IMR-90 (cell line): ENCODE data around the gene PTPRN2. TPM values are rescaled to one million over a fixed set of nuclear protein-coding genes. Genes with fewer than 3 reads are reported as not detected.

Source experiments
- ATAC-seq: fragments of 200-7000 bp; cut with Tn5 transposase; 2 replicates; pipeline ENCODE4 v1.9.1; 2020; ENCODE audit warnings: low read depth, mild to moderate bottlenecking, moderate library complexity
- BruUV-seq: library from RNA; stranded (reverse); fragments of 400-500 nt; replicated peaks from 2 replicates; lab custom pipeline; 2021; lab: Mats Ljungman, UMichigan
- CTCF ChIA-PET: fragments of 300-600 bp; formaldehyde crosslinking; extraction: SDS; loops from one replicate; lab custom pipeline; 2021; ENCODE audit warnings: antibody characterized with exemption; lab: Yijun Ruan, JAX
- POLR2A ChIA-PET: fragments of 300-600 bp; sonication (Branson Sonifier 250); formaldehyde crosslinking; loops from one replicate; lab custom pipeline; 2022; ENCODE audit warnings: antibody characterized with exemption; ENCODE audit not compliant: unreplicated experiment; lab: Charles Lee
- DNase-seq: peaks from one replicate; pipeline ENCODE4 v3.0.0; 2013
- H2AFZ ChIP-seq: replicated peaks from 2 replicates; pipeline ENCODE3; 2013; ENCODE audit warnings: low read length, mild to moderate bottlenecking; ENCODE audit not compliant: poor library complexity
- H2AK5ac ChIP-seq: 2 replicates; pipeline ENCODE4 v1.6.1; 2013; ENCODE audit warnings: low read depth, low read length, inconsistent platforms
- H2AK9ac ChIP-seq: replicated peaks from 2 replicates; pipeline ENCODE3; 2013; ENCODE audit warnings: mild to moderate bottlenecking, low read depth, low read length, moderate library complexity; ENCODE audit not compliant: poor library complexity
- H2BK120ac ChIP-seq: 2 replicates; pipeline ENCODE4 v1.6.1; 2013; ENCODE audit warnings: low read depth, low read length, inconsistent platforms
- H2BK15ac ChIP-seq: 3 replicates; pipeline ENCODE4 v1.6.1; 2013; ENCODE audit warnings: low read depth, low read length, inconsistent platforms
- H2BK20ac ChIP-seq: 2 replicates; pipeline ENCODE4 v1.6.1; 2013; ENCODE audit warnings: low read depth, mild to moderate bottlenecking, inconsistent platforms, low read length, moderate library complexity
- H2BK5ac ChIP-seq: 2 replicates; pipeline ENCODE4 v1.6.1; 2013; ENCODE audit warnings: mild to moderate bottlenecking, low read depth, low read length, inconsistent platforms; ENCODE audit not compliant: poor library complexity, severe bottlenecking
- H3K14ac ChIP-seq: replicated peaks from 2 replicates; pipeline ENCODE4 v1.6.1; 2013; ENCODE audit warnings: low read depth, low read length, inconsistent platforms
- H3K18ac ChIP-seq: 2 replicates; pipeline ENCODE4 v1.6.1; 2013; ENCODE audit warnings: low read depth, low read length, control low read depth
- H3K23ac ChIP-seq: 2 replicates; pipeline ENCODE4 v1.6.1; 2013; ENCODE audit warnings: low read depth, low read length, inconsistent platforms
- H3K27ac ChIP-seq: 2 replicates; pipeline ENCODE4 v1.5.1; 2013; ENCODE audit warnings: mild to moderate bottlenecking, control low read depth, low read length; ENCODE audit not compliant: insufficient read depth
- H3K27me3 ChIP-seq: 2 replicates; pipeline ENCODE4 v1.6.1; 2013; ENCODE audit warnings: low read length; ENCODE audit not compliant: control insufficient read depth, insufficient read depth
- H3K36me3 ChIP-seq: 2 replicates; pipeline ENCODE4 v1.6.1; 2013; ENCODE audit warnings: low read length, mixed read lengths; ENCODE audit not compliant: control insufficient read depth, insufficient read depth
- H3K4ac ChIP-seq: 2 replicates; pipeline ENCODE4 v1.6.1; 2013; ENCODE audit warnings: low read depth, low read length, inconsistent platforms
- H3K4me1 ChIP-seq: 2 replicates; pipeline ENCODE4 v1.6.1; 2013; ENCODE audit warnings: low read length, mixed read lengths; ENCODE audit not compliant: control insufficient read depth, insufficient read depth
- H3K4me2 ChIP-seq: 2 replicates; pipeline ENCODE4 v1.6.1; 2013; ENCODE audit warnings: low read depth, mild to moderate bottlenecking, control low read depth, low read length, moderate library complexity
- H3K4me3 ChIP-seq: 2 replicates; pipeline ENCODE4 v1.5.1; 2013; ENCODE audit warnings: low read depth, mild to moderate bottlenecking, control low read depth, low read length, moderate library complexity; ENCODE audit not compliant: insufficient read depth
- H3K56ac ChIP-seq: 2 replicates; pipeline ENCODE4 v1.6.1; 2013; ENCODE audit warnings: low read length, inconsistent platforms; ENCODE audit not compliant: insufficient read depth; ENCODE audit errors: extremely low read depth
- H3K79me1 ChIP-seq, 2 experiments: 2 replicates each; pipeline ENCODE4 v1.6.1; 2013; ENCODE audit warnings: low read length in 2 of 2, inconsistent platforms in 1 of 2, low read depth in 1 of 2
- H3K9ac ChIP-seq: 2 replicates; pipeline ENCODE4 v1.6.1; 2013; ENCODE audit warnings: low read depth, low read length, control low read depth
- H3K9me1 ChIP-seq: 2 replicates; pipeline ENCODE4 v1.6.1; 2013; ENCODE audit warnings: low read length, inconsistent platforms; ENCODE audit not compliant: insufficient read depth
- H3K9me3 ChIP-seq: 2 replicates; pipeline ENCODE4 v1.6.1; 2013; ENCODE audit warnings: low read length; ENCODE audit not compliant: control insufficient read depth, insufficient read depth
- H4K20me1 ChIP-seq: 2 replicates; pipeline ENCODE4 v1.6.1; 2013; ENCODE audit warnings: low read length, inconsistent platforms; ENCODE audit not compliant: insufficient read depth
- H4K5ac ChIP-seq: 2 replicates; pipeline ENCODE4 v1.6.1; 2013; ENCODE audit warnings: mild to moderate bottlenecking, low read depth, low read length, control low read depth
- H4K8ac ChIP-seq, 2 experiments: 2 replicates each; pipeline ENCODE4 v1.6.1; 2013; ENCODE audit warnings: low read depth in 2 of 2, low read length in 2 of 2, control low read depth in 1 of 2, inconsistent platforms in 1 of 2
- H4K91ac ChIP-seq: 2 replicates; pipeline ENCODE4 v1.6.1; 2013; ENCODE audit warnings: low read depth, low read length, inconsistent platforms; ENCODE audit not compliant: insufficient read depth
- CEBPB ChIP-seq: IDR thresholded peaks from 2 replicates; pipeline ENCODE4 v1.6.1; 2012; ENCODE audit warnings: low read depth, low read length, improper control_type of control experiment
- CHD1 ChIP-seq: IDR thresholded peaks from 2 replicates; pipeline ENCODE4 v1.6.1; 2012; ENCODE audit warnings: low read depth, low read length, improper control_type of control experiment
- MAZ ChIP-seq: IDR thresholded peaks from 2 replicates; pipeline ENCODE4 v1.6.1; 2012; ENCODE audit warnings: low read depth, mild to moderate bottlenecking, low read length, improper control_type of control experiment, moderate library complexity, borderline replicate concordance
- MXI1 ChIP-seq: IDR thresholded peaks from 2 replicates; pipeline ENCODE4 v1.6.1; 2012; ENCODE audit warnings: low read depth, mild to moderate bottlenecking, low read length, moderate library complexity, borderline replicate concordance
- NFE2L2 ChIP-seq: fragments of 150-350 bp; IDR thresholded peaks from 2 replicates; pipeline ENCODE4 v1.6.1; 2016; ENCODE audit warnings: low read depth, mild to moderate bottlenecking, low read length
- RCOR1 ChIP-seq: IDR thresholded peaks from 2 replicates; pipeline ENCODE4 v1.6.1; 2012; ENCODE audit warnings: mild to moderate bottlenecking, low read length, improper control_type of control experiment; ENCODE audit not compliant: insufficient replicate concordance
- RFX5 ChIP-seq: IDR thresholded peaks from 2 replicates; pipeline ENCODE4 v1.8.0; 2012; ENCODE audit warnings: low read depth, mild to moderate bottlenecking, low read length, moderate library complexity
- SMC3 ChIP-seq: fragments of 150-350 bp; IDR thresholded peaks from 2 replicates; pipeline ENCODE4 v1.6.1; 2016; ENCODE audit warnings: low read depth, mild to moderate bottlenecking, antibody characterized with exemption, low read length, moderate library complexity
- USF2 ChIP-seq: fragments of 150-350 bp; IDR thresholded peaks from 2 replicates; pipeline ENCODE4 v1.6.1; 2017; ENCODE audit warnings: mild to moderate bottlenecking, antibody characterized with exemption, low read length, low read depth
- WGBS, 2 experiments: methylation state at CpG; one replicate each; pipeline versions ENCODE4 v1.1.5 to v1.1.7; 2013; ENCODE audit warnings: missing lambda C conversion rate in 2 of 2; ENCODE audit not compliant: insufficient read length in 1 of 2; ENCODE audit errors: extremely low coverage in 2 of 2; 5-methylcytosine and 5-hydroxymethylcytosine counted together
- dilution Hi-C: fragments of 300-500 bp; cut with HindIII; formaldehyde crosslinking; loops from one replicate; pipeline ENCODE4 v1.14.3; 2018; ENCODE audit warnings: low sequenced_read_pairs; ENCODE audit not compliant: unreplicated experiment
- in situ Hi-C: fragments of 300-500 bp; cut with MboI; formaldehyde crosslinking; loops from 3 replicates; pipeline ENCODE4 v1.14.3; 2019; ENCODE audit warnings: low sequenced_read_pairs, inconsistent platforms, mixed read lengths
- intact Hi-C: fragments of 100-400 bp; cut with micrococcal nuclease; formaldehyde crosslinking; loops from 2 replicates; pipeline ENCODE4 v1.10.0; 2022
- polyA plus RNA-seq, 3 experiments: library from polyadenylated mRNA; depleted of rRNA; stranded (reverse); fragments of >200 nt; gene quantifications; 2 replicates each; pipeline ENCODE4 v1.2.3, GENCODE V29; 2012; ENCODE audit warnings: low replicate concordance in 1 of 3
- total RNA-seq: library from RNA; depleted of rRNA; stranded (reverse); fragments of >200 nt; gene quantifications from 2 replicates; pipeline ENCODE4 v1.2.3, GENCODE V29; 2012

The PTPRN2 gene
- total and polyA plus RNA-seq, 2 of the 4 experiments (the other 2 are of a cell fraction), result 0.03 TPM; not detected in 1

GRCh38 chr7:157791666-157792065 is 796.0 kb downstream of the PTPRN2 start:
- Histone ChIP-seq H4K91ac (no peak overlapping the region), H3K36me3 (no peaks in the 10 kb centered on the region), H3K4ac (no peak overlapping the region), H4K8ac (no peak overlapping the region), H2BK120ac (no peak overlapping the region), H3K4me3 (no peak overlapping the region), H2AK5ac (no peak overlapping the region), H3K27me3 (no peaks in the 10 kb centered on the region), H3K23ac (no peak overlapping the region), H2BK20ac (no peak overlapping the region), H3K18ac (no peak overlapping the region), H4K5ac (no peak overlapping the region), H3K79me1 (no peaks in the 10 kb centered on the region), H2BK15ac (no peak overlapping the region), H2AK9ac (no peak overlapping the region), H2BK5ac (no peak overlapping the region), H3K4me1 (no peaks in the 10 kb centered on the region), H3K27ac (no peak overlapping the region), H3K4me2 (no peak overlapping the region), H2AFZ (no peak overlapping the region), H3K9me1 (no peaks in the 10 kb centered on the region), H4K20me1 (no peaks in the 10 kb centered on the region), H3K56ac (no peak overlapping the region), H3K9ac (no peak overlapping the region), H3K14ac (no peak overlapping the region), H3K9me3 (peaks cover 59% of the 10 kb centered on the region)
- TF ChIP-seq RFX5 (no peak), MXI1 (no peak), MAZ (no peak), CHD1 (no peak), CEBPB (no peak), USF2 (no peak), RCOR1 (no peak), SMC3 (no peak), NFE2L2 (no peak)
- intact Hi-C loops, result no loop called here
- dilution Hi-C loops, result no loop called here
- CTCF ChIA-PET, result no interaction called here
- in situ Hi-C loops, result no loop called here
- POLR2A ChIA-PET, result no interaction called here
- BruUV-seq, result no TSS peak
- 79% methylated on average over 9 of the region's 16 CpGs; no CpG with 5 or more reads in 1 of the 2 experiments for WGBS, 2 experiments
- DNase-seq, result no peak
- ATAC-seq, result no peak
